ENCODE data around the gene PFN1.
"Not testable (repeated sequence)": the region's sequence is repeated elsewhere in the genome, so short reads cannot be mapped to it uniquely, and the experiment has no call there.

Gene PFN1

GRCh38 chr17:4913994-4914393, 34.3 kb downstream of the PFN1 start:
- no peak for DNase-seq (ENCODE audit: low read depth)
- TF ChIP-seq CTCF (conservative IDR thresholded peaks at IDR 0.05; ENCODE audit: control insufficient read depth, insufficient read depth, low read depth, low read length): no peak
- H3K4me3 ChIP-seq (ENCODE audit: control insufficient read depth, low read depth, low read length): no peak overlapping the region

DNA sequence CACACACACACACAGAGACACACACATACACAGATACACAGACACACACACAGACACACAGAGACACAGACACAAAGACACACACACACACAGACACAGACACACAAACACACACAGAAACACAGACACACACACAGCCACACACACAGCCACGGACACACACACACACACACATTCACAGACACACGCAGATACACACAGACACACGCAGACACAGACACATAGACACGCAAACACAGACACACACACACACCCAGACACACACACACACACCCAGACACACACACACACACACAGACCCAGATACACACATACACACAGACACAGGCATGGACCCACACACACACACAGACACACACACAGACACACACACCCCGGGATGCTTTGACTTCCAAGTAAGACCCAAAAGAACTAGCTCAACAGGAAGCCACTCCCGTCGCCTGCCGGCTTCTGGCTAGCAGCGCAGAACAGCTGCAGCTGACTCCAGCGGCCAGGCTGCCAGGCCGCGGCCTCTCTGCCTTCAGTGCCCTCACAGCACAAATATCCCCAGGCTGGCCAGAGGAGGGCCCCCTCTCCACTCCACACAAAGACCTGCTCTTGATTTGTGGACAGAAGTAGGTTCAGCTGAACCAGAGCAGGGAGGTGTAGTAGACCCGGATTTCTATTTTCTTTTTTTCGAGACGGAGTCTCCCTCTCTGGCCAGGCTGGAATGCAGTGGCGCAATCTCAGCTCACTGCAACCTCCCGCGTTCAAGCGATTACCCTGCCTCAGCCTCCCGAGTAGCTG, 39.4 kb downstream of the PFN1 start:
- TF ChIP-seq CTCF (conservative IDR thresholded peaks at IDR 0.05; ENCODE audit: control insufficient read depth, insufficient read depth, low read depth, low read length): peak; percentile 84

GRCh38 chr17:4908301-4908700, 40.0 kb downstream of the PFN1 start:
- TF ChIP-seq CTCF (conservative IDR thresholded peaks at IDR 0.05; ENCODE audit: control insufficient read depth, insufficient read depth, low read depth, low read length): no peak
- no peak overlapping the region for H3K4me3 ChIP-seq (ENCODE audit: control insufficient read depth, low read depth, low read length)
- DNase-seq (ENCODE audit: low read depth): no peak

More for the DNA sequence above, 39.4 kb downstream of the PFN1 start:
- peak; percentile 93 for DNase-seq (ENCODE audit: low read depth)
- no peak overlapping the region for H3K4me3 ChIP-seq (ENCODE audit: control insufficient read depth, low read depth, low read length)

- not testable (repeated sequence) for H3K4me3 ChIP-seq (ENCODE audit: control insufficient read depth, low read depth, low read length); DNase-seq (ENCODE audit: low read depth)
Measured at GRCh38 chr17:4906642-4907041, 41.7 kb downstream of the PFN1 start.

GRCh38 chr17:4903051-4903818, 45.1 kb downstream of the PFN1 start, which contains the start of gene CHRNE:
Gene CHRNE, minus strand, starts transcription at chr17:4903098. Its CDS starts 35 bp downstream, at chr17:4903063.
- TF ChIP-seq CTCF (conservative IDR thresholded peaks at IDR 0.05; ENCODE audit: control insufficient read depth, insufficient read depth, low read depth, low read length): peak; percentile 79
- peak; percentile 80 for DNase-seq (ENCODE audit: low read depth)
- H3K4me3 ChIP-seq (ENCODE audit: control insufficient read depth, low read depth, low read length): no peak within 1 kb of the TSS

DNA sequence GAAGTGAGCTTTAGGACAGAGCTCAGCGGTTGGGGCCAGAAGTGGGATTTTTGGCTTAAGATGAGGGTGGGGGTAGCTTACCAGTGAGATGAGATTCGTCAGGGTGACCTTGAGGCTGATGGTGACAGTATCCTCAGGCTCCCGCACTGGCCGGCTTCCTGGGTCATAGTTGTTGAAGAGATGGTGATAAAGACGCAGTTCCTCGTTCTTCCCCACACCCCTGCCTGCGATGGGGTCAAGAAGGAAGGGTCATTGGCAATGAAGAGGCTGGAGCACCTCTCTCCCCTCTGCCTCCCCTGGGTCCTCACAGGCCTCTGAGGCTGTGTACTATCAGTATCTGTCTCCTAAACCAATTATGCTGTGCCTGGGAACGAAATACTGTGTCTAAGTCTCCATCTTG, 45.8 kb downstream of the PFN1 start:
- no peak for DNase-seq (ENCODE audit: low read depth)
- TF ChIP-seq CTCF (conservative IDR thresholded peaks at IDR 0.05; ENCODE audit: control insufficient read depth, insufficient read depth, low read depth, low read length): no peak
- no peak overlapping the region for H3K4me3 ChIP-seq (ENCODE audit: control insufficient read depth, low read depth, low read length)
